BE2C (cell line): ENCODE data around the gene SCG2.

Source experiments
- DNase-seq: peaks from one replicate; pipeline ENCODE4 v3.0.0-alpha.2; 2020
- H3K27me3 ChIP-seq: fragments of 250-450 bp; sonication (Bioruptor Pico); 2 replicates; pipeline ENCODE4 v1.5.1; 2020; ENCODE audit warnings: mild to moderate bottlenecking
- H3K36me3 ChIP-seq: fragments of 250-450 bp; sonication (Bioruptor Pico); 2 replicates; pipeline ENCODE4 v1.5.1; 2020; ENCODE audit warnings: mild to moderate bottlenecking
- H3K4me1 ChIP-seq: fragments of 250-450 bp; sonication (Bioruptor Pico); 2 replicates; pipeline ENCODE4 v1.5.1; 2020
- H3K4me3 ChIP-seq: 2 replicates; pipeline ENCODE4 v1.5.1; 2011; ENCODE audit warnings: low read depth, low read length
- H3K9me3 ChIP-seq: fragments of 250-450 bp; sonication (Bioruptor Pico); 2 replicates; pipeline ENCODE4 v1.5.1; 2020
- TF ChIP-seq, protein P1 (sequence below): IDR thresholded peaks from 2 replicates; pipeline ENCODE4 v1.5.1; 2012; ENCODE audit warnings: mild to moderate bottlenecking, low read depth, low read length

The SCG2 gene

GRCh38 chr2:223578846-223579245 lies 23.3 kb downstream of the SCG2 start:
- TF ChIP-seq, protein P1, sequence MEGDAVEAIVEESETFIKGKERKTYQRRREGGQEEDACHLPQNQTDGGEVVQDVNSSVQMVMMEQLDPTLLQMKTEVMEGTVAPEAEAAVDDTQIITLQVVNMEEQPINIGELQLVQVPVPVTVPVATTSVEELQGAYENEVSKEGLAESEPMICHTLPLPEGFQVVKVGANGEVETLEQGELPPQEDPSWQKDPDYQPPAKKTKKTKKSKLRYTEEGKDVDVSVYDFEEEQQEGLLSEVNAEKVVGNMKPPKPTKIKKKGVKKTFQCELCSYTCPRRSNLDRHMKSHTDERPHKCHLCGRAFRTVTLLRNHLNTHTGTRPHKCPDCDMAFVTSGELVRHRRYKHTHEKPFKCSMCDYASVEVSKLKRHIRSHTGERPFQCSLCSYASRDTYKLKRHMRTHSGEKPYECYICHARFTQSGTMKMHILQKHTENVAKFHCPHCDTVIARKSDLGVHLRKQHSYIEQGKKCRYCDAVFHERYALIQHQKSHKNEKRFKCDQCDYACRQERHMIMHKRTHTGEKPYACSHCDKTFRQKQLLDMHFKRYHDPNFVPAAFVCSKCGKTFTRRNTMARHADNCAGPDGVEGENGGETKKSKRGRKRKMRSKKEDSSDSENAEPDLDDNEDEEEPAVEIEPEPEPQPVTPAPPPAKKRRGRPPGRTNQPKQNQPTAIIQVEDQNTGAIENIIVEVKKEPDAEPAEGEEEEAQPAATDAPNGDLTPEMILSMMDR, result no peak

GRCh38 chr2:223576873-223577272 lies 25.3 kb downstream of the SCG2 start:
- H3K36me3 ChIP-seq, result no peaks in the 10 kb centered on the region
- peaks cover 13% of the 10 kb centered on the region for H3K4me1 ChIP-seq
- no peaks in the 10 kb centered on the region for H3K9me3 ChIP-seq
- no peak for DNase-seq
- TF ChIP-seq, protein P1, result no peak
- no peak overlapping the region for H3K4me3 ChIP-seq
- no peaks in the 10 kb centered on the region for H3K27me3 ChIP-seq

More at GRCh38 chr2:223578846-223579245, 23.3 kb downstream of the SCG2 start:
- no peak for DNase-seq
- Histone ChIP-seq H3K4me1 (peaks cover 14% of the 10 kb centered on the region), H3K27me3 (no peaks in the 10 kb centered on the region), H3K36me3 (no peaks in the 10 kb centered on the region), H3K4me3 (no peak overlapping the region), H3K9me3 (no peaks in the 10 kb centered on the region)

GRCh38 chr2:223570784-223571183 lies 31.4 kb downstream of the SCG2 start:
- Histone ChIP-seq H3K9me3 (no peaks in the 10 kb centered on the region), H3K27me3 (no peaks in the 10 kb centered on the region), H3K36me3 (no peaks in the 10 kb centered on the region), H3K4me3 (no peak overlapping the region), H3K4me1 (no peaks in the 10 kb centered on the region)
- TF ChIP-seq, protein P1, result no peak
- no peak for DNase-seq

DNA sequence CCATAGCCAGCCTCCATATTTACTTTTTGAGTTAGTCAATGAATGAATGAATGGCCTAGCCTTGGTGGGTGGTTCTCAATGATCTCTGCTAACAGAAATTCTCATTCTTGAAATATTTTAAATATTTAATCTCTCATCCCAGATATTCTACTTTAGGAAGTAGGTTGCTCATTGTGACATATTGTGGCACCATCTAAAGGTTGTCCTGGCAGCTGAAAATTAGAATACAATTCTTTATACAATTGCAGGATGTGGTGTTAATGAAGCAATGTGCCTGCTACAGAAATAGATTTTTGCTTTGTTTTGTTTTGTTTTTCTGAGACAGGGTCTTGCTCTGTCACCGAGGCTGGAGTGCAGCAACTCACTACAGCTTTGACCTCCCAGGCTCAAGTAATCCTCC lies 35.8 kb downstream of the SCG2 start:
- Histone ChIP-seq H3K36me3 (no peaks in the 10 kb centered on the region), H3K4me3 (no peak overlapping the region), H3K27me3 (no peaks in the 10 kb centered on the region), H3K9me3 (no peaks in the 10 kb centered on the region), H3K4me1 (peaks cover 9% of the 10 kb centered on the region)
- TF ChIP-seq, protein P1, result no peak
- DNase-seq, result no peak

GRCh38 chr2:223563462-223563861 lies 38.7 kb downstream of the SCG2 start:
- Histone ChIP-seq H3K36me3 (no peaks in the 10 kb centered on the region), H3K4me3 (no peak overlapping the region), H3K27me3 (no peaks in the 10 kb centered on the region), H3K4me1 (peaks cover 18% of the 10 kb centered on the region), H3K9me3 (no peaks in the 10 kb centered on the region)
- TF ChIP-seq, protein P1, result no peak; the same call in 1 of the 2 replicates
- DNase-seq, result peak; percentile 39

DNA sequence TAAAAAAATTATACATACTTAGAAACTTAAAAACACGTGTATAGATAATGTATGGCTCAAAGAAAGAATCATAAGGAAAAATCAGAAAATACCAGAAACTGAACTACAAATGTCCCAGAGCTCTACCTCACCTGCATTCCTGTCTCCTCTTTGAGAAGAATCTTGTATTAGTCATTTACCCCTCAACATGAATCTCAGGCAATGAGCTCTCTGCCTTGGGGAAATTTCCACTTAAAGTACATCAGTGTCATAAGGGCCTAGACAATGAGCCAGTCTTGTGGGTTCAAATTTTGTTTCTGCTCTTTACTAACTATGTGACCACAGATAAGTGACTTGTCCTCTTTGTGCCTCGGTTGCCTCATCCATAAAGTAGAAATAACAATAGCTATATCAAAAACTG lies 40.1 kb downstream of the SCG2 start:
- TF ChIP-seq, protein P1, result no peak
- H3K4me1 ChIP-seq, result peaks cover 18% of the 10 kb centered on the region
- H3K4me3 ChIP-seq, result no peak overlapping the region
- no peaks in the 10 kb centered on the region for H3K9me3 ChIP-seq
- no peaks in the 10 kb centered on the region for H3K36me3 ChIP-seq
- no peaks in the 10 kb centered on the region for H3K27me3 ChIP-seq
- DNase-seq, result no peak
